ACC112 (cell line): ENCODE measurements around the gene MPZL2.

ENCODE experiments used
- H2AFZ ChIP-seq: fragments of 200-600 bp; sonication (generic); one replicate; pipeline ENCODE4 v1.6.0; 2017; ENCODE audit warnings: antibody characterized with exemption, low read length; ENCODE audit not compliant: unreplicated experiment
- H3K27ac ChIP-seq: fragments of 200-600 bp; sonication (generic); 2 replicates; pipeline ENCODE4 v1.5.1; 2014; ENCODE audit warnings: low read depth, mild to moderate bottlenecking, antibody characterized with exemption, low read length, moderate library complexity
- H3K27me3 ChIP-seq: fragments of 200-600 bp; sonication (generic); 2 replicates; pipeline ENCODE4 v1.6.1; 2014; ENCODE audit warnings: mild to moderate bottlenecking, antibody characterized with exemption, low read length, moderate library complexity, mixed read lengths; ENCODE audit not compliant: insufficient read depth
- H3K36me3 ChIP-seq: fragments of 200-600 bp; sonication (generic); 2 replicates; pipeline ENCODE4 v1.6.1; 2016; ENCODE audit warnings: mild to moderate bottlenecking, antibody characterized with exemption, low read length, moderate library complexity, mixed read lengths; ENCODE audit not compliant: insufficient read depth
- H3K4me1 ChIP-seq: fragments of 200-600 bp; sonication (generic); one replicate; pipeline ENCODE4 v1.6.1; 2016; ENCODE audit warnings: low read length, mixed read lengths; ENCODE audit not compliant: insufficient read depth, unreplicated experiment, control insufficient read depth
- H3K4me3 ChIP-seq: fragments of 200-600 bp; sonication (generic); 2 replicates; pipeline ENCODE4 v1.5.1; 2014; ENCODE audit warnings: mild to moderate bottlenecking, low read depth, low read length
- H3K79me2 ChIP-seq: fragments of 200-600 bp; sonication (generic); one replicate; pipeline ENCODE4 v1.6.0; 2016; ENCODE audit warnings: low read length; ENCODE audit not compliant: control insufficient read depth, unreplicated experiment, insufficient read depth

Gene MPZL2

GRCh38 chr11:118230088-118230487, 34.0 kb downstream of the MPZL2 start:
- Histone ChIP-seq H3K27me3 (peaks cover 28% of the 10 kb centered on the region), H3K79me2 (no peaks in the 10 kb centered on the region), H3K4me3 (no peak overlapping the region), H2AFZ (no peak overlapping the region), H3K36me3 (no peaks in the 10 kb centered on the region), H3K4me1 (no peaks in the 10 kb centered on the region), H3K27ac (no peak overlapping the region)

- no peak overlapping the region for H3K27ac ChIP-seq
- no peaks in the 10 kb centered on the region for H3K79me2 ChIP-seq
- peaks cover 30% of the 10 kb centered on the region for H3K27me3 ChIP-seq
- H2AFZ ChIP-seq = no peak overlapping the region
- H3K4me3 ChIP-seq = no peak overlapping the region
- H3K36me3 ChIP-seq = no peaks in the 10 kb centered on the region
- H3K4me1 ChIP-seq = no peaks in the 10 kb centered on the region
Observed at GRCh38 chr11:118229274-118229847, 34.7 kb downstream of the MPZL2 start.

GRCh38 chr11:118227865-118228785, 36.0 kb downstream of the MPZL2 start:
- H2AFZ ChIP-seq = no peak overlapping the region
- H3K4me1 ChIP-seq = no peaks in the 10 kb centered on the region
- no peak overlapping the region for H3K27ac ChIP-seq
- H3K36me3 ChIP-seq = no peaks in the 10 kb centered on the region
- H3K79me2 ChIP-seq = no peaks in the 10 kb centered on the region
- peaks cover 38% of the 10 kb centered on the region for H3K27me3 ChIP-seq
- no peak overlapping the region for H3K4me3 ChIP-seq

- Histone ChIP-seq H3K27me3 (peaks cover 40% of the 10 kb centered on the region), H3K79me2 (no peaks in the 10 kb centered on the region), H3K4me1 (no peaks in the 10 kb centered on the region), H3K27ac (no peak overlapping the region), H2AFZ (no peak overlapping the region), H3K4me3 (no peak overlapping the region), H3K36me3 (no peaks in the 10 kb centered on the region)
Observed at GRCh38 chr11:118226781-118227180, 37.3 kb downstream of the MPZL2 start.

- H2AFZ ChIP-seq = no peak overlapping the region
- no peaks in the 10 kb centered on the region for H3K4me1 ChIP-seq
- no peaks in the 10 kb centered on the region for H3K36me3 ChIP-seq
- no peaks in the 10 kb centered on the region for H3K79me2 ChIP-seq
- H3K4me3 ChIP-seq = no peak overlapping the region
- no peak overlapping the region for H3K27ac ChIP-seq
- H3K27me3 ChIP-seq = peaks cover 42% of the 10 kb centered on the region
Observed at GRCh38 chr11:118226296-118226695, 37.8 kb downstream of the MPZL2 start.

GRCh38 chr11:118224511-118225188, 39.4 kb downstream of the MPZL2 start, which contains the start of gene JAML:
TSS of gene JAML (minus strand) at chr11:118225011. CDS start at chr11:118214866, 10,145 bp downstream.
- no peaks in the 10 kb centered on the region for H3K4me1 ChIP-seq

GRCh38 chr11:118223992-118224391, 40.1 kb downstream of the MPZL2 start:
- no peaks in the 10 kb centered on the region for H3K36me3 ChIP-seq
- no peak overlapping the region for H3K27ac ChIP-seq
- no peaks in the 10 kb centered on the region for H3K4me1 ChIP-seq
- no peak overlapping the region for H3K4me3 ChIP-seq
- peaks cover 61% of the 10 kb centered on the region for H3K27me3 ChIP-seq
- H2AFZ ChIP-seq = no peak overlapping the region
- no peaks in the 10 kb centered on the region for H3K79me2 ChIP-seq

More at GRCh38 chr11:118224511-118225188, 39.4 kb downstream of the MPZL2 start, which contains the start of gene JAML:
- peaks cover 55% of the 10 kb centered on the region for H3K27me3 ChIP-seq
- no peaks in the 10 kb centered on the region for H3K79me2 ChIP-seq
- no peak within 1 kb of the TSS for H2AFZ ChIP-seq
- H3K36me3 ChIP-seq = no peaks in the 10 kb centered on the region
- H3K27ac ChIP-seq = no peak within 1 kb of the TSS
- H3K4me3 ChIP-seq = no peak within 1 kb of the TSS

GRCh38 chr11:118223570-118223969, 40.5 kb downstream of the MPZL2 start:
- H2AFZ ChIP-seq = no peak overlapping the region
- H3K4me3 ChIP-seq = no peak overlapping the region
- H3K79me2 ChIP-seq = no peaks in the 10 kb centered on the region
- no peaks in the 10 kb centered on the region for H3K4me1 ChIP-seq
- peaks cover 66% of the 10 kb centered on the region for H3K27me3 ChIP-seq
- no peak overlapping the region for H3K27ac ChIP-seq
- H3K36me3 ChIP-seq = no peaks in the 10 kb centered on the region

- Histone ChIP-seq H3K4me3 (no peak overlapping the region), H2AFZ (no peak overlapping the region), H3K4me1 (no peaks in the 10 kb centered on the region), H3K36me3 (no peaks in the 10 kb centered on the region), H3K79me2 (no peaks in the 10 kb centered on the region), H3K27me3 (peaks cover 75% of the 10 kb centered on the region), H3K27ac (no peak overlapping the region)
Observed at GRCh38 chr11:118222437-118222836, 41.7 kb downstream of the MPZL2 start.

GRCh38 chr11:118221419-118221818, 42.7 kb downstream of the MPZL2 start:
- Histone ChIP-seq H3K27me3 (peaks cover 80% of the 10 kb centered on the region), H2AFZ (no peak overlapping the region), H3K4me1 (no peaks in the 10 kb centered on the region), H3K36me3 (no peaks in the 10 kb centered on the region), H3K4me3 (no peak overlapping the region), H3K79me2 (no peaks in the 10 kb centered on the region), H3K27ac (no peak overlapping the region)
